GM18909 (cell line): Measurements from ENCODE around the gene DAP3.
"Not testable (repeated sequence)": the region's sequence is repeated elsewhere in the genome, so short reads cannot be mapped to it uniquely, and the experiment has no call there.

Experiments used
- ATAC-seq: cut with Tn5 transposase; IDR thresholded peaks from one replicate; pipeline ENCODE4 v1.9.1; 2021; ENCODE audit warnings: mild to moderate bottlenecking; ENCODE audit not compliant: unreplicated experiment, poor library complexity

The DAP3 gene

GRCh38 chr1:155680531-155680930 is 8.4 kb upstream of the DAP3 start:
- no peak for ATAC-seq

- ATAC-seq, result no peak
Measured at GRCh38 chr1:155681776-155682175, 7.1 kb upstream of the DAP3 start.

GRCh38 chr1:155687705-155688323 is 1.1 kb upstream of the DAP3 start:
- ATAC-seq, result peak; percentile 30

GRCh38 chr1:155688324-155689080 is 389 bp upstream of the DAP3 start, which contains the start of gene YY1AP1:
YY1AP1 (minus strand) TSS chr1:155688774; CDS start chr1:155680436, 8,338 bp downstream.
- peak; percentile 81 for ATAC-seq

- no peak for ATAC-seq
Measured at GRCh38 chr1:155691992-155692528, 3.2 kb downstream of the DAP3 start.

GRCh38 chr1:155694167-155694566 is 5.3 kb downstream of the DAP3 start:
- no peak for ATAC-seq

GRCh38 chr1:155695072-155695471 is 6.2 kb downstream of the DAP3 start:
- ATAC-seq, result no peak

- ATAC-seq, result no peak
Measured at GRCh38 chr1:155695608-155696007, 6.7 kb downstream of the DAP3 start.

- no peak for ATAC-seq
Measured at GRCh38 chr1:155696524-155696923, 7.6 kb downstream of the DAP3 start.

GRCh38 chr1:155697046-155697445 is 8.2 kb downstream of the DAP3 start:
- no peak for ATAC-seq

- not testable (repeated sequence) for ATAC-seq
Measured at GRCh38 chr1:155697616-155698015, 8.7 kb downstream of the DAP3 start.

GRCh38 chr1:155698382-155699038 is 9.6 kb downstream of the DAP3 start:
- ATAC-seq, result no peak

GRCh38 chr1:155699062-155699461 is 10.2 kb downstream of the DAP3 start:
- ATAC-seq, result not testable (repeated sequence)

- not testable (repeated sequence) for ATAC-seq
Measured at GRCh38 chr1:155701675-155702074, 12.8 kb downstream of the DAP3 start.

GRCh38 chr1:155703216-155703615 is 14.3 kb downstream of the DAP3 start:
- no peak for ATAC-seq

- not testable (repeated sequence) for ATAC-seq
Measured at GRCh38 chr1:155704414-155704813, 15.5 kb downstream of the DAP3 start.

- no peak for ATAC-seq
Measured at GRCh38 chr1:155706139-155706538, 17.2 kb downstream of the DAP3 start.

- no peak for ATAC-seq
Measured at GRCh38 chr1:155709391-155709790, 20.5 kb downstream of the DAP3 start.

- ATAC-seq, result not testable (repeated sequence)
Measured at GRCh38 chr1:155711457-155711856, 22.6 kb downstream of the DAP3 start.

- ATAC-seq, result not testable (repeated sequence)
Measured at GRCh38 chr1:155712636-155713035, 23.7 kb downstream of the DAP3 start.

- ATAC-seq, result no peak
Measured at GRCh38 chr1:155713075-155713474, 24.2 kb downstream of the DAP3 start.
